HG02759 (cell line): Measurements from ENCODE around the gene NOXA1.
"Not testable (repeated sequence)": the region's sequence is repeated elsewhere in the genome, so short reads cannot be mapped to it uniquely, and the experiment has no call there.

Experiments
- ATAC-seq: cut with Tn5 transposase; IDR thresholded peaks from one replicate; pipeline ENCODE4 v1.9.1; 2021; ENCODE audit warnings: mild to moderate bottlenecking, moderate library complexity; ENCODE audit not compliant: unreplicated experiment

Gene NOXA1

GRCh38 chr9:137405677-137406081 is 17.5 kb upstream of the NOXA1 start:
- ATAC-seq: no peak

- no peak for ATAC-seq
Measured at GRCh38 chr9:137406085-137406760, 17.0 kb upstream of the NOXA1 start.

GRCh38 chr9:137406876-137407589 is 16.2 kb upstream of the NOXA1 start:
- ATAC-seq: peak; percentile 59

- ATAC-seq: no peak
Measured at GRCh38 chr9:137407590-137408300, 15.4 kb upstream of the NOXA1 start.

GRCh38 chr9:137408651-137409405 is 14.4 kb upstream of the NOXA1 start:
- no peak for ATAC-seq

- no peak for ATAC-seq
Measured at GRCh38 chr9:137409515-137409914, 13.7 kb upstream of the NOXA1 start.

- ATAC-seq: not testable (repeated sequence)
Measured at GRCh38 chr9:137410236-137410890, 12.8 kb upstream of the NOXA1 start.

- no peak for ATAC-seq
Measured at GRCh38 chr9:137410891-137411249, 12.3 kb upstream of the NOXA1 start.

GRCh38 chr9:137411260-137411644 is 11.9 kb upstream of the NOXA1 start:
- ATAC-seq: no peak

- no peak for ATAC-seq
Measured at GRCh38 chr9:137411645-137412380, 11.4 kb upstream of the NOXA1 start.

GRCh38 chr9:137412431-137412830 is 10.8 kb upstream of the NOXA1 start:
- no peak for ATAC-seq

GRCh38 chr9:137415451-137415850 is 7.7 kb upstream of the NOXA1 start:
- no peak for ATAC-seq

GRCh38 chr9:137416006-137416562 is 7.1 kb upstream of the NOXA1 start:
- ATAC-seq: no peak

GRCh38 chr9:137416563-137417151 is 6.5 kb upstream of the NOXA1 start:
- no peak for ATAC-seq

GRCh38 chr9:137417161-137418021 is 5.8 kb upstream of the NOXA1 start:
- ATAC-seq: no peak

- no peak for ATAC-seq
Measured at GRCh38 chr9:137421838-137422603, 1.2 kb upstream of the NOXA1 start.

GRCh38 chr9:137423514-137424291 is 510 bp downstream of the NOXA1 start:
- peak; percentile 31 for ATAC-seq
